Thymus (tissue), 11 donors: ENCODE results near the gene PTTG2. TPM values are rescaled to one million over a fixed set of nuclear protein-coding genes. Genes with fewer than 3 reads are reported as not detected.

Experiments
- DNase-seq, 9 donors: peaks; one replicate each; pipeline ENCODE4 v3.0.0-alpha.2; 2013; ENCODE audit warnings: low spot score in 9 of 9, low read depth in 6 of 9, missing footprints in 1 of 9
- H3K27ac ChIP-seq, 2 donors: one replicate each; pipeline ENCODE4 v1.5.1; 2013; ENCODE audit warnings: control low read depth in 1 of 2, low read depth in 1 of 2, low read length in 1 of 2, mild to moderate bottlenecking in 1 of 2, moderate library complexity in 1 of 2
- H3K27me3 ChIP-seq, 2 donors: one replicate each; pipeline ENCODE4 v1.5.1; 2013; ENCODE audit warnings: low read length in 1 of 2; ENCODE audit not compliant: control insufficient read depth in 2 of 2, insufficient read depth in 1 of 2
- H3K36me3 ChIP-seq, 2 donors: one replicate each; pipeline ENCODE4 v1.5.1; 2013; ENCODE audit warnings: low read length in 1 of 2, mild to moderate bottlenecking in 1 of 2, moderate library complexity in 1 of 2; ENCODE audit not compliant: control insufficient read depth in 2 of 2, insufficient read depth in 2 of 2
- H3K4me1 ChIP-seq, 2 donors: one replicate each; pipeline ENCODE4 v1.5.1; 2013; ENCODE audit warnings: low read length in 2 of 2; ENCODE audit not compliant: control insufficient read depth in 2 of 2, insufficient read depth in 2 of 2
- H3K4me3 ChIP-seq, 2 donors: one replicate each; pipeline ENCODE4 v1.5.1; 2013; ENCODE audit warnings: low read length in 2 of 2, control low read depth in 1 of 2, mild to moderate bottlenecking in 1 of 2
- H3K9me3 ChIP-seq, 2 donors: one replicate each; pipeline ENCODE4 v1.5.1; 2013; ENCODE audit warnings: low read length in 1 of 2, mild to moderate bottlenecking in 1 of 2; ENCODE audit not compliant: control insufficient read depth in 2 of 2, insufficient read depth in 1 of 2
- WGBS: extraction: QIAGEN DNeasy Blood & Tissue Kit; methylation state at CpG from one replicate; pipeline ENCODE4 v1.1.7; 2013; 5-methylcytosine and 5-hydroxymethylcytosine counted together
- polyA plus RNA-seq: library from polyadenylated mRNA; stranded (reverse); fragments of 200-250 nt; gene quantifications from one replicate; pipeline ENCODE4 v1.2.3, GENCODE V29; 2013
- total RNA-seq: library from RNA; stranded (reverse); fragments of 120-200 nt; gene quantifications from one replicate; pipeline ENCODE4 v1.2.4, GENCODE V29; 2013
- donor health status: healthy.

PTTG2 gene
- total and polyA plus RNA-seq, 2 donors, result 0.09 to 0.71 TPM

GRCh38 chr4:38007645-38008044 is 47.4 kb downstream of the PTTG2 start:
- H3K4me3 ChIP-seq, result no peak overlapping the region
- no peaks in the 10 kb centered on the region for H3K36me3 ChIP-seq
- no peak overlapping the region for H3K27ac ChIP-seq
- H3K4me1 ChIP-seq, result peaks cover 3 to 13% of the 10 kb centered on the region in 2 donors
- H3K9me3 ChIP-seq, result no peaks in the 10 kb centered on the region
- DNase-seq, result no peak
- WGBS, result 78% methylated on average over 5 of the region's 5 CpGs
- H3K27me3 ChIP-seq, result no peaks in the 10 kb centered on the region

- Histone ChIP-seq H3K4me1 (peaks cover 0 to 11% of the 10 kb centered on the region in 2 donors), H3K9me3 (no peaks in the 10 kb centered on the region), H3K27me3 (no peaks in the 10 kb centered on the region), H3K27ac (no peak overlapping the region), H3K36me3 (no peaks in the 10 kb centered on the region), H3K4me3 (no peak overlapping the region)
- DNase-seq, result no peak
- 98% methylated on average over 3 of the region's 3 CpGs for WGBS
Measured at GRCh38 chr4:38008571-38009021, 48.4 kb downstream of the PTTG2 start.

- H3K4me3 ChIP-seq, result no peak overlapping the region
- DNase-seq, result no peak
- no peak overlapping the region for H3K27ac ChIP-seq
- no peaks in the 10 kb centered on the region for H3K9me3 ChIP-seq
- H3K36me3 ChIP-seq, result peaks cover 2 to 3% of the 10 kb centered on the region in 2 donors
- no peaks in the 10 kb centered on the region for H3K27me3 ChIP-seq
- peaks cover 0 to 10% of the 10 kb centered on the region in 2 donors for H3K4me1 ChIP-seq
Measured at GRCh38 chr4:38009421-38009820, 49.2 kb downstream of the PTTG2 start.

- no peak for DNase-seq
- 98% methylated on average over 3 of the region's 3 CpGs for WGBS
- Histone ChIP-seq H3K27me3 (no peaks in the 10 kb centered on the region), H3K4me3 (no peak overlapping the region), H3K36me3 (peaks cover 7 to 8% of the 10 kb centered on the region in 2 donors), H3K27ac (no peak overlapping the region), H3K4me1 (peaks cover 0 to 7% of the 10 kb centered on the region in 2 donors), H3K9me3 (no peaks in the 10 kb centered on the region)
Measured at GRCh38 chr4:38009949-38010348, 49.8 kb downstream of the PTTG2 start.

Other genes with a start within 250 kb of the PTTG2 start
- gene PGM2, start 133.7 kb upstream of the PTTG2 start, total RNA-seq, result 46.2 TPM
- gene PGM2, start 133.7 kb upstream of the PTTG2 start, polyA plus RNA-seq, result 20.5 TPM
- gene TBC1D1, start 69.3 kb upstream of the PTTG2 start, total RNA-seq, result 65.7 TPM
- 49.9 TPM for gene TBC1D1, start 69.3 kb upstream of the PTTG2 start, polyA plus RNA-seq